Panc1 (cell line): Measurements from ENCODE around the gene PEF1. TPM values are rescaled to one million over a fixed set of nuclear protein-coding genes. Genes with fewer than 3 reads are reported as not detected.

ENCODE experiments used
- ATAC-seq: fragments of 200-7000 bp; cut with Tn5 transposase; 2 replicates; pipeline ENCODE4 v1.9.1; 2020; ENCODE audit warnings: mild to moderate bottlenecking, moderate library complexity
- BruUV-seq: library from RNA; stranded (reverse); fragments of 400-500 nt; replicated peaks from 2 replicates; lab custom pipeline; 2021; lab: Mats Ljungman, UMichigan
- CTCF ChIA-PET: fragments of 300-600 bp; sonication (Branson Sonifier 250); formaldehyde crosslinking; loops from one replicate; lab custom pipeline; 2022; ENCODE audit warnings: antibody characterized with exemption; lab: Charles Lee
- POLR2A ChIA-PET: fragments of 300-600 bp; sonication (Branson Sonifier 250); formaldehyde crosslinking; loops from one replicate; lab custom pipeline; 2022; ENCODE audit warnings: antibody characterized with exemption; lab: Charles Lee
- DNase-seq: peaks from one replicate; pipeline ENCODE4 v3.0.0-alpha.2; 2010; ENCODE audit warnings: low read depth, low spot score
- H3K27ac ChIP-seq: 2 replicates; pipeline ENCODE4 v1.5.1; 2011; ENCODE audit warnings: mild to moderate bottlenecking, low read length, inconsistent platforms
- H3K27me3 ChIP-seq: fragments of 200-500 bp; sonication (Bioruptor generic); 2 replicates; pipeline ENCODE4 v1.6.0; 2014; ENCODE audit warnings: low read length, inconsistent platforms; ENCODE audit not compliant: control insufficient read depth, insufficient read depth
- H3K36me3 ChIP-seq: fragments of 200-500 bp; sonication (Bioruptor generic); 2 replicates; pipeline ENCODE4 v1.5.1; 2014; ENCODE audit warnings: inconsistent platforms, mild to moderate bottlenecking, low read length, moderate library complexity; ENCODE audit not compliant: control insufficient read depth, insufficient read depth
- H3K4me1 ChIP-seq: 2 replicates; pipeline ENCODE4 v1.5.1; 2011; ENCODE audit warnings: inconsistent platforms, mild to moderate bottlenecking, low read length, moderate library complexity; ENCODE audit not compliant: control insufficient read depth, insufficient read depth
- H3K4me3 ChIP-seq, 2 experiments: 2 replicates each; pipeline ENCODE4 v1.5.1; 2011 to 2012; ENCODE audit warnings: low read depth in 2 of 2, low read length in 2 of 2, mild to moderate bottlenecking in 2 of 2, inconsistent platforms in 1 of 2, moderate library complexity in 1 of 2
- H3K9me3 ChIP-seq: fragments of 200-500 bp; sonication (Bioruptor generic); 2 replicates; pipeline ENCODE4 v1.5.1; 2014; ENCODE audit warnings: low read depth, mild to moderate bottlenecking, inconsistent platforms, low read length, moderate library complexity; ENCODE audit not compliant: control insufficient read depth, insufficient read depth
- POLR2AphosphoS5 ChIP-seq: IDR thresholded peaks from 2 replicates; pipeline ENCODE4 v1.6.1; 2012; ENCODE audit warnings: mild to moderate bottlenecking, low read depth, low read length, moderate library complexity
- SIN3A ChIP-seq: IDR thresholded peaks from 2 replicates; pipeline ENCODE4 v1.6.1; 2012; ENCODE audit warnings: low read depth, mild to moderate bottlenecking, low read length, moderate library complexity, borderline replicate concordance; ENCODE audit not compliant: insufficient read depth
- TCF7L2 ChIP-seq: IDR thresholded peaks from 2 replicates; pipeline ENCODE4 v1.6.1; 2011; ENCODE audit warnings: mild to moderate bottlenecking, low read depth, low read length, inconsistent platforms
- in situ Hi-C: cut with HindIII; loops from 2 replicates; pipeline ENCODE4 v1.10.0; 2016; ENCODE audit warnings: low sequenced_read_pairs, low pct_unique_long_range_greater_than_20kb
- intact Hi-C: fragments of 100-400 bp; cut with micrococcal nuclease; formaldehyde crosslinking; loops from one replicate; pipeline ENCODE4 v1.10.0; 2022; ENCODE audit not compliant: unreplicated experiment
- total RNA-seq: library from RNA; stranded (reverse); gene quantifications from one replicate; pipeline ENCODE4 v1.2.1, GENCODE V29; 2021; ENCODE audit not compliant: unreplicated experiment
- TF ChIP-seq, protein P1 (sequence below): fragments of 450-650 bp; IDR thresholded peaks from 2 replicates; pipeline ENCODE4 v1.5.1; 2017; ENCODE audit warnings: mild to moderate bottlenecking
- TF ChIP-seq, protein P2 (sequence below), 2 experiments: IDR thresholded peaks; 2 replicates each; pipeline ENCODE4 v1.6.1; 2011 to 2012; ENCODE audit warnings: low read depth in 2 of 2, control low read depth in 1 of 2, low read length in 1 of 2, mild to moderate bottlenecking in 1 of 2, moderate library complexity in 1 of 2; ENCODE audit not compliant: insufficient read depth in 1 of 2

PEF1 gene
- total RNA-seq, 1 experiment from 2014 or later, result 58.4 TPM

DNA sequence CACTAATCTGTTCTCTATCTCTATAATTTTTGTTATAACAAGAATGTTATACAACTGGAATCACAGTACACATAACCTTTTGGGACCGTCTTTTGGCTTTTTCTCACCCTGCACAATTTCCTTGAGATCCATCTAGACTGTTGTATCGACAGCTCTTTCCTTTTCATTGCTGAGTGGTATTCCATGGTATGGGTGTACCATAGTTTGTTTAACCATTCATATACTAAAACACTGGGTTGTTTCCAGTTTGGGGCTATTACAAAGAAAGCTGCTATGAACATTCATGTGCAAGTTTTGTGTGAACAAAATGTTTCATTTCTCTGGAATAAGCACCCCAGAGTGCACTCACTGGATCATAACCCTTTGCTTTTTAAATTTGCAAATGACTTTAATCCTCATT, 42.6 kb downstream of the PEF1 start:
- BruUV-seq, result no TSS peak

DNA sequence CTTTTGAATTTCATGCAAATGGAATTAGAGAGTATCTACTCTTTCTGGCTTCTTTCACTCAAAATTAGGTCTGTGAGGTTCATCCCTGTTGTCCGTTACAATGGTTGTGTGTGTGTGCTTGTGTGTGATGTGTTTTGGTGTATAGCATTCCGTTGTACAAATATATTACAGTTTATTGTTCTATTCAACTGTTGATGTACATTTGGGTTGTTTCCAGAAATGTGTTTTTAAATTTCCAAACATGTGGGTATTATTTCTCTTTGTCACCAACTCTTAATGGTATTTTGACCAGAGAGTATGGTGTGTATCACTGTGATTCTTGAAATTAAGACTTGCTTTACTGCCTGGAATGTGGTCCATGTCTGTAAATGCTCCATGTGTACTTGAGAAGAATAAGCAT, 44.0 kb downstream of the PEF1 start:
- H3K36me3 ChIP-seq, result no peaks in the 10 kb centered on the region
- DNase-seq (no peak), ATAC-seq (no peak)
- no peak overlapping the region for H3K4me3 ChIP-seq
- TF ChIP-seq TCF7L2, result no peak
- TF ChIP-seq SIN3A, result no peak
- no peak for TF ChIP-seq POLR2AphosphoS5
- TF ChIP-seq, protein P1, sequence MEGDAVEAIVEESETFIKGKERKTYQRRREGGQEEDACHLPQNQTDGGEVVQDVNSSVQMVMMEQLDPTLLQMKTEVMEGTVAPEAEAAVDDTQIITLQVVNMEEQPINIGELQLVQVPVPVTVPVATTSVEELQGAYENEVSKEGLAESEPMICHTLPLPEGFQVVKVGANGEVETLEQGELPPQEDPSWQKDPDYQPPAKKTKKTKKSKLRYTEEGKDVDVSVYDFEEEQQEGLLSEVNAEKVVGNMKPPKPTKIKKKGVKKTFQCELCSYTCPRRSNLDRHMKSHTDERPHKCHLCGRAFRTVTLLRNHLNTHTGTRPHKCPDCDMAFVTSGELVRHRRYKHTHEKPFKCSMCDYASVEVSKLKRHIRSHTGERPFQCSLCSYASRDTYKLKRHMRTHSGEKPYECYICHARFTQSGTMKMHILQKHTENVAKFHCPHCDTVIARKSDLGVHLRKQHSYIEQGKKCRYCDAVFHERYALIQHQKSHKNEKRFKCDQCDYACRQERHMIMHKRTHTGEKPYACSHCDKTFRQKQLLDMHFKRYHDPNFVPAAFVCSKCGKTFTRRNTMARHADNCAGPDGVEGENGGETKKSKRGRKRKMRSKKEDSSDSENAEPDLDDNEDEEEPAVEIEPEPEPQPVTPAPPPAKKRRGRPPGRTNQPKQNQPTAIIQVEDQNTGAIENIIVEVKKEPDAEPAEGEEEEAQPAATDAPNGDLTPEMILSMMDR, result no peak
- TF ChIP-seq, protein P2, sequence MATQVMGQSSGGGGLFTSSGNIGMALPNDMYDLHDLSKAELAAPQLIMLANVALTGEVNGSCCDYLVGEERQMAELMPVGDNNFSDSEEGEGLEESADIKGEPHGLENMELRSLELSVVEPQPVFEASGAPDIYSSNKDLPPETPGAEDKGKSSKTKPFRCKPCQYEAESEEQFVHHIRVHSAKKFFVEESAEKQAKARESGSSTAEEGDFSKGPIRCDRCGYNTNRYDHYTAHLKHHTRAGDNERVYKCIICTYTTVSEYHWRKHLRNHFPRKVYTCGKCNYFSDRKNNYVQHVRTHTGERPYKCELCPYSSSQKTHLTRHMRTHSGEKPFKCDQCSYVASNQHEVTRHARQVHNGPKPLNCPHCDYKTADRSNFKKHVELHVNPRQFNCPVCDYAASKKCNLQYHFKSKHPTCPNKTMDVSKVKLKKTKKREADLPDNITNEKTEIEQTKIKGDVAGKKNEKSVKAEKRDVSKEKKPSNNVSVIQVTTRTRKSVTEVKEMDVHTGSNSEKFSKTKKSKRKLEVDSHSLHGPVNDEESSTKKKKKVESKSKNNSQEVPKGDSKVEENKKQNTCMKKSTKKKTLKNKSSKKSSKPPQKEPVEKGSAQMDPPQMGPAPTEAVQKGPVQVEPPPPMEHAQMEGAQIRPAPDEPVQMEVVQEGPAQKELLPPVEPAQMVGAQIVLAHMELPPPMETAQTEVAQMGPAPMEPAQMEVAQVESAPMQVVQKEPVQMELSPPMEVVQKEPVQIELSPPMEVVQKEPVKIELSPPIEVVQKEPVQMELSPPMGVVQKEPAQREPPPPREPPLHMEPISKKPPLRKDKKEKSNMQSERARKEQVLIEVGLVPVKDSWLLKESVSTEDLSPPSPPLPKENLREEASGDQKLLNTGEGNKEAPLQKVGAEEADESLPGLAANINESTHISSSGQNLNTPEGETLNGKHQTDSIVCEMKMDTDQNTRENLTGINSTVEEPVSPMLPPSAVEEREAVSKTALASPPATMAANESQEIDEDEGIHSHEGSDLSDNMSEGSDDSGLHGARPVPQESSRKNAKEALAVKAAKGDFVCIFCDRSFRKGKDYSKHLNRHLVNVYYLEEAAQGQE (IDR thresholded peaks at IDR 0.05; ENCODE audit: insufficient read depth in 1 of 2, low read depth in 2 of 2, low read length in 1 of 2), result no peak
- H3K4me1 ChIP-seq, result 0 out of 2 replicates have a peak, but pooled peaks cover 3% of the 10 kb centered on the region
- no TSS peak for BruUV-seq
- H3K27ac ChIP-seq, result no peak overlapping the region
- H3K27me3 ChIP-seq, result no peaks in the 10 kb centered on the region; the same call in 1 of the 2 replicates
- no peaks in the 10 kb centered on the region for H3K9me3 ChIP-seq
- intact Hi-C loops, result no loop called here
- CTCF ChIA-PET, result no interaction called here
- POLR2A ChIA-PET, result no interaction called here
- in situ Hi-C loops, result no loop called here

More for the DNA sequence above, 42.6 kb downstream of the PEF1 start:
- ChIA-PET CTCF (no interaction called here), POLR2A (interaction anchor here (0.6 kb wide), 1 partner anchor 224 kb away, joined by 3 read pairs; no protein-coding TSS in a partner anchor)
- intact Hi-C loops (no loop called here), in situ Hi-C loops (no loop called here)
- Histone ChIP-seq H3K4me3 (no peak overlapping the region), H3K36me3 (no peaks in the 10 kb centered on the region), H3K27ac (no peak overlapping the region), H3K9me3 (no peaks in the 10 kb centered on the region), H3K4me1 (no peaks in the 10 kb centered on the region), H3K27me3 (no peaks in the 10 kb centered on the region; the same call in 1 of the 2 replicates)
- no peak for ATAC-seq
- DNase-seq, result no peak
- TF ChIP-seq SIN3A (no peak), POLR2AphosphoS5 (no peak), TCF7L2 (no peak)
- TF ChIP-seq, protein P1, result no peak
- TF ChIP-seq, protein P2 (IDR thresholded peaks at IDR 0.05; ENCODE audit: insufficient read depth in 1 of 2, low read depth in 2 of 2, low read length in 1 of 2), result no peak
